SU-DHL-6 (cell line): ENCODE data around the gene RFC4.

Experiments used
- H2AFZ ChIP-seq: fragments of 200-600 bp; sonication (generic); 2 replicates; pipeline ENCODE4 v1.6.1; 2014; ENCODE audit warnings: low read depth, mild to moderate bottlenecking, moderate library complexity, mixed read lengths, antibody characterized with exemption, low read length; ENCODE audit not compliant: severe bottlenecking
- H3F3A ChIP-seq: fragments of 200-600 bp; shearing (Covaris generic); 2 replicates; pipeline ENCODE4 v1.6.0; 2016; ENCODE audit warnings: antibody characterized with exemption, mild to moderate bottlenecking; ENCODE audit not compliant: insufficient read depth
- H3K27ac ChIP-seq: fragments of 200-600 bp; sonication (generic); 2 replicates; pipeline ENCODE4 v1.5.1; 2016; ENCODE audit warnings: low read depth, mild to moderate bottlenecking, low read length, moderate library complexity, mixed read lengths
- H3K27me3 ChIP-seq: fragments of 200-600 bp; sonication (generic), shearing (Covaris generic); 2 replicates; pipeline ENCODE4 v1.6.0; 2014; ENCODE audit warnings: mild to moderate bottlenecking, low read length
- H3K36me3 ChIP-seq: fragments of 200-600 bp; sonication (generic); 2 replicates; pipeline ENCODE4 v1.6.1; 2014; ENCODE audit warnings: mild to moderate bottlenecking, low read length, mixed read lengths
- H3K4me2 ChIP-seq: fragments of 300-600, 200-600 bp; shearing (Covaris generic), sonication (generic); 2 replicates; pipeline ENCODE4 v1.6.0; 2014; ENCODE audit warnings: low read length, low read depth, mild to moderate bottlenecking; ENCODE audit not compliant: poor library complexity, severe bottlenecking
- H3K4me3 ChIP-seq: fragments of 200-600 bp; sonication (generic); 2 replicates; pipeline ENCODE4 v1.5.1; 2014; ENCODE audit warnings: antibody characterized with exemption, low read length, mild to moderate bottlenecking, mixed read lengths; ENCODE audit not compliant: insufficient read depth, poor library complexity, severe bottlenecking
- H3K79me2 ChIP-seq: fragments of 200-600 bp; sonication (generic); 2 replicates; pipeline ENCODE4 v1.6.1; 2014; ENCODE audit warnings: mild to moderate bottlenecking, low read length, moderate library complexity; ENCODE audit not compliant: insufficient read depth
- H3K9ac ChIP-seq: fragments of 200-600 bp; sonication (generic); 2 replicates; pipeline ENCODE4 v1.7.0; 2014; ENCODE audit warnings: mild to moderate bottlenecking, low read length
- H3K9me2 ChIP-seq: fragments of 200-600 bp; sonication (generic); replicated peaks from 2 replicates; pipeline ENCODE4 v1.6.1; 2014; ENCODE audit warnings: low read length; ENCODE audit not compliant: insufficient read depth
- H3K9me3 ChIP-seq: fragments of 200-600 bp; sonication (generic); 2 replicates; pipeline ENCODE4 v1.6.1; 2014; ENCODE audit warnings: low read length, mixed read lengths; ENCODE audit not compliant: insufficient read depth
- H4K20me1 ChIP-seq: fragments of 200-600 bp; sonication (generic); 2 replicates; pipeline ENCODE4 v1.6.1; 2014; ENCODE audit warnings: low read depth, mild to moderate bottlenecking, antibody characterized with exemption, low read length, moderate library complexity, mixed read lengths
- EZH2phosphoT487 ChIP-seq: fragments of 200-600 bp; sonication (generic), shearing (Covaris generic); conservative IDR thresholded peaks from 2 replicates; pipeline ENCODE4 v1.6.1; 2018; ENCODE audit warnings: mild to moderate bottlenecking, antibody characterized with exemption, low read length, moderate library complexity, mixed read lengths
- TF ChIP-seq, protein P1 (sequence below): fragments of 200-600 bp; sonication (generic); IDR thresholded peaks from one replicate; pipeline ENCODE4 v1.5.1; 2017; ENCODE audit warnings: antibody characterized with exemption, mild to moderate bottlenecking, low read length, moderate library complexity; ENCODE audit not compliant: insufficient read depth, poor library complexity, severe bottlenecking

Gene RFC4

DNA sequence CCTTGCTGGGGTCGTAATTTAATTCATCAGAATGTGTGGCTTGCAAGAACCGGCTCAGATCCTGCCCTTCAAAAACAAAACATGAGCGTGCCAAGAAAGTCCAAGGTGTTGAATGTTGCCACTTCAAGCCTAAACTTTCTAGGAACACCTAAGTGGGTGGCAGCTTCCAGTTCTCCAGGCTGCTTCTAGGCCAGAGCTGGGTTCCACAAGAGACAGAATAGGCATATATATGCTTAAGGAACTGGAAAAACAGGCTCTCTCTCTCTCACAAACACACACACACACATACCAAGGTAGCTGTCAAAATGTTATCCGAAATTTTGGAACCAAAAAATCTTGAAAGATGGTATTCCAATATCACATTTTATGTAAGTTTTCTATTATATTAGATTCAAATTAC is 35.3 kb upstream of the RFC4 start:
- H3K27me3 ChIP-seq: no peaks in the 10 kb centered on the region
- no peaks in the 10 kb centered on the region for H3K9me2 ChIP-seq
- H3K36me3 ChIP-seq: no peaks in the 10 kb centered on the region
- TF ChIP-seq, protein P1, sequence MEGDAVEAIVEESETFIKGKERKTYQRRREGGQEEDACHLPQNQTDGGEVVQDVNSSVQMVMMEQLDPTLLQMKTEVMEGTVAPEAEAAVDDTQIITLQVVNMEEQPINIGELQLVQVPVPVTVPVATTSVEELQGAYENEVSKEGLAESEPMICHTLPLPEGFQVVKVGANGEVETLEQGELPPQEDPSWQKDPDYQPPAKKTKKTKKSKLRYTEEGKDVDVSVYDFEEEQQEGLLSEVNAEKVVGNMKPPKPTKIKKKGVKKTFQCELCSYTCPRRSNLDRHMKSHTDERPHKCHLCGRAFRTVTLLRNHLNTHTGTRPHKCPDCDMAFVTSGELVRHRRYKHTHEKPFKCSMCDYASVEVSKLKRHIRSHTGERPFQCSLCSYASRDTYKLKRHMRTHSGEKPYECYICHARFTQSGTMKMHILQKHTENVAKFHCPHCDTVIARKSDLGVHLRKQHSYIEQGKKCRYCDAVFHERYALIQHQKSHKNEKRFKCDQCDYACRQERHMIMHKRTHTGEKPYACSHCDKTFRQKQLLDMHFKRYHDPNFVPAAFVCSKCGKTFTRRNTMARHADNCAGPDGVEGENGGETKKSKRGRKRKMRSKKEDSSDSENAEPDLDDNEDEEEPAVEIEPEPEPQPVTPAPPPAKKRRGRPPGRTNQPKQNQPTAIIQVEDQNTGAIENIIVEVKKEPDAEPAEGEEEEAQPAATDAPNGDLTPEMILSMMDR: no peak
- TF ChIP-seq EZH2phosphoT487: no peak
- no peak overlapping the region for H2AFZ ChIP-seq
- H3K9me3 ChIP-seq: no peaks in the 10 kb centered on the region
- no peak overlapping the region for H3K4me3 ChIP-seq
- no peak overlapping the region for H3K4me2 ChIP-seq
- H3F3A ChIP-seq: no peaks in the 10 kb centered on the region
- no peak overlapping the region for H3K9ac ChIP-seq
- no peaks in the 10 kb centered on the region for H4K20me1 ChIP-seq
- no peak overlapping the region for H3K27ac ChIP-seq
- no peaks in the 10 kb centered on the region for H3K79me2 ChIP-seq

DNA sequence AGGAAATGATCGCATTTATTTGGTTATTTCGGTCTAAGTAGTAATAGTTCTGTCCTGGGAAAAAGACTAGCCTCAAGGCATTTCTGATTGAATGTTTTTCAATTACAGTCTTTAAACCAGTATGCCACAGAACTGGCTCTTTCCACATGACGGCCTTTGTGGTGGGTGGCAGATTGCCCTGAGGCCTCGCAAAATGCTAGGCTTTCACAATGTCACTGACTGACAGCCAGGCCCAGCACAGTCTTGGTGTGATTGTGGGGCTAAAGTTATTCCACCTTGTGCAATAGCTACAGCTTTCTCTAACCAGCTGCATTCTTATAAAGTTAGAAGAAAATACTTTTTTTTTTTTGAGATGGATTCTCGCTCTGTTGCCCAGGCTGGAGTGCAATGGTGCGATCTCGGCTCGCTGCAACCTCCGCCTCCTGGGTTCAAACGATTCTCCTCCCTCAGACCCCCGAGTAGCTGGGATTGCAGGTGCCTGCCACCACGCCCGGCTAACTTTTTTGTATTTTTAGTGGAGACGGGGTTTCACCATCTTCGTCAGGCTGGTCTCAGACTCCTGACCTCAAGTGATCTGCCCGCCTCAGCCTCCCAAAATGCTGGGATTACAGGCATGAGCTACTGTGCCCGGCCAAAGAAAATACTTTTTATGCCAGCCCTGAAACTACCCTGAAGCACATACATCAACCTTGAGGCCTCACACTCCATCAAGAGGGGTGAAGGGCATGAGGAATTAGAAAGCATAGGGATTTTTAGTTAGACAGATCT is 33.8 kb upstream of the RFC4 start:
- H3K4me3 ChIP-seq: no peak overlapping the region
- no peaks in the 10 kb centered on the region for H4K20me1 ChIP-seq
- H3K9me2 ChIP-seq: no peaks in the 10 kb centered on the region
- H3K36me3 ChIP-seq: no peaks in the 10 kb centered on the region
- H3K4me2 ChIP-seq: no peak overlapping the region
- no peaks in the 10 kb centered on the region for H3K79me2 ChIP-seq
- no peak overlapping the region for H2AFZ ChIP-seq
- no peak overlapping the region for H3K27ac ChIP-seq
- TF ChIP-seq EZH2phosphoT487: no peak
- H3K9me3 ChIP-seq: no peaks in the 10 kb centered on the region
- no peaks in the 10 kb centered on the region for H3F3A ChIP-seq
- H3K27me3 ChIP-seq: no peaks in the 10 kb centered on the region
- H3K9ac ChIP-seq: no peak overlapping the region

DNA sequence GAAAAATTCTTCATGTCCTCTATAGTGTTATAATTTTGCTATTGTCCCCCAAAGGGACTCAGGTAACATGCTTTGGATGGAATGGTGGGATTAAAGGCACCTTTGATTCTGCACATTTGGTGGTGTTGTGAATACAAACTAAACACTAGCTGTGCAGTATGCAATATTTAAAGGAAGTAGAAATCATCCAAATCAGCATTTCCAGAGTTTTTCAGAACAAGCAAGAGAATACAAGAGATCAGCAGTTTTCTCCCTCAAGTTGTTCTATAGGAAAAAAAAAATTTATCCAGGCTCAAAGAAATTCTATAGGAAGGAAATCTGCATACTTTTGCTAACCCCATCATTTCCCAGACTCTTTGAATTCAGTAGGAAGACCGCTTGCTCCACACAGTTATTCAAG is 26.0 kb upstream of the RFC4 start:
- no peak overlapping the region for H2AFZ ChIP-seq
- H3K4me2 ChIP-seq: no peak overlapping the region
- H3K79me2 ChIP-seq: no peaks in the 10 kb centered on the region
- no peaks in the 10 kb centered on the region for H3F3A ChIP-seq
- no peaks in the 10 kb centered on the region for H3K9me2 ChIP-seq
- H3K4me3 ChIP-seq: no peak overlapping the region
- no peak overlapping the region for H3K9ac ChIP-seq
- TF ChIP-seq EZH2phosphoT487: no peak
- TF ChIP-seq, protein P1: no peak
- no peak overlapping the region for H3K27ac ChIP-seq
- no peaks in the 10 kb centered on the region for H3K9me3 ChIP-seq
- H3K27me3 ChIP-seq: no peaks in the 10 kb centered on the region
- no peaks in the 10 kb centered on the region for H4K20me1 ChIP-seq
- H3K36me3 ChIP-seq: no peaks in the 10 kb centered on the region

DNA sequence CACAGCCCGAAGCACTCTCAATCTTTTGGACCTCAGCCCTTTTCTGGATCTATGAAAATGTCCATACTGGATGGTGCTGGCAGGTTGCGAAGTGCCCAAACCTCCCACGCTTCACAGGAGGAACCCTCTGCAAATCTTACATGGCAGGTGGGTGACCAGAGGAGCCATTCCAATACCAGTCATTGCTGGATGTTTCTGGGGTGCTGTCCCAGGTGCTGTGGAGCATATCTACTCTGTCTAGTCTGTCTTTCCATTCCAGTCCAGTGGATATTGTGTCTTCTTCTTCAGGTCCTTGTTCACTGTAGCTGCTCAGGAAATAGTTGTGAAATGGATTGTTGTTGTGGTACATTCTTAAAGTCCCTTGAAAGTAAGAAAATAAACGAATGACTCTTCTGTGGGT is 25.5 kb upstream of the RFC4 start:
- no peak overlapping the region for H3K9ac ChIP-seq
- H3K79me2 ChIP-seq: no peaks in the 10 kb centered on the region
- no peak overlapping the region for H3K4me2 ChIP-seq
- no peaks in the 10 kb centered on the region for H4K20me1 ChIP-seq
- H3K9me2 ChIP-seq: no peaks in the 10 kb centered on the region
- H2AFZ ChIP-seq: no peak overlapping the region
- no peak overlapping the region for H3K4me3 ChIP-seq
- H3K36me3 ChIP-seq: no peaks in the 10 kb centered on the region
- no peak for TF ChIP-seq EZH2phosphoT487
- TF ChIP-seq, protein P1: no peak
- no peaks in the 10 kb centered on the region for H3K9me3 ChIP-seq
- H3K27ac ChIP-seq: no peak overlapping the region
- H3K27me3 ChIP-seq: no peaks in the 10 kb centered on the region
- no peaks in the 10 kb centered on the region for H3F3A ChIP-seq
